HepG2 (cell line): ENCODE measurements around the gene GRB2. TPM values are rescaled to one million over a fixed set of nuclear protein-coding genes. Genes with fewer than 3 reads are reported as not detected.

Source experiments
- ATAC-seq: fragments of 200-7000 bp; cut with Tn5 transposase; 3 replicates; pipeline ENCODE4 v1.9.1; 2020; ENCODE audit warnings: mild to moderate bottlenecking, moderate library complexity
- BruUV-seq: library from RNA; stranded (reverse); fragments of 400-500 nt; replicated peaks from 2 replicates; lab custom pipeline; 2021; lab: Mats Ljungman, UMichigan
- CTCF ChIA-PET: fragments of 300-600 bp; formaldehyde crosslinking; extraction: SDS; loops from one replicate; lab custom pipeline; 2021; ENCODE audit warnings: low total read pairs, inconsistent platforms, low intra/inter-chr PET ratio; lab: Yijun Ruan, JAX
- POLR2A ChIA-PET: fragments of 350-600 bp; sonication (Branson Sonifier 250); formaldehyde crosslinking; loops from one replicate; lab custom pipeline; 2020; ENCODE audit warnings: antibody characterized with exemption, inconsistent platforms; lab: Yijun Ruan, JAX
- DNase-seq: peaks from one replicate; pipeline ENCODE4 v3.0.0-alpha.2; 2015; ENCODE audit warnings: low spot score
- FAIRE-seq: peaks from 3 replicates; lab custom pipeline; 2011; peaks lifted over from hg19 to GRCh38; lab: Jason Lieb, UNC
- H2AFZ ChIP-seq: one replicate; pipeline ENCODE4 v1.6.1; 2011; ENCODE audit warnings: low read length, inconsistent platforms
- H3K27ac ChIP-seq: fragments of 300-600 bp; 3 replicates; pipeline ENCODE4 v1.8.0; 2011; ENCODE audit warnings: mixed run types, mild to moderate bottlenecking, mixed read lengths, low read length, inconsistent platforms; ENCODE audit not compliant: insufficient read depth; ENCODE audit errors: extremely low read length
- H3K27me3 ChIP-seq, 2 experiments: fragments of 200-600 bp in 1 of 2; 2 replicates in 1 of 2; 3 replicates in 1 of 2; pipeline versions ENCODE4 v1.6.0 to v1.8.0; 2011; ENCODE audit warnings: low read length in 2 of 2, mild to moderate bottlenecking in 2 of 2, moderate library complexity in 2 of 2, inconsistent platforms in 1 of 2; ENCODE audit not compliant: insufficient read depth in 2 of 2, control insufficient read depth in 1 of 2
- H3K36me3 ChIP-seq, 2 experiments: fragments of 200-600 bp in 1 of 2; replicated peaks in 1 of 2; 2 replicates in 1 of 2; 3 replicates in 1 of 2; pipeline versions ENCODE4 v1.5.1 to v1.8.0; 2011; ENCODE audit warnings: low read length in 2 of 2, inconsistent platforms in 1 of 2; ENCODE audit not compliant: insufficient read depth in 2 of 2, control insufficient read depth in 1 of 2
- H3K4me1 ChIP-seq: 2 replicates; pipeline ENCODE4 v1.5.1; 2012; ENCODE audit warnings: low read length, inconsistent platforms; ENCODE audit not compliant: insufficient read depth
- H3K4me2 ChIP-seq: 2 replicates; pipeline ENCODE4 v1.6.0; 2011; ENCODE audit warnings: low read depth, low read length, inconsistent platforms
- H3K4me3 ChIP-seq, 3 experiments: fragments of 200-600 bp in 1 of 3; sonication (generic), shearing (Covaris generic) in 1 of 3; replicated peaks in 1 of 3; 2 replicates each; pipeline ENCODE4 v1.5.1; 2011 to 2016; ENCODE audit warnings: low read length in 3 of 3, inconsistent platforms in 2 of 3, low read depth in 2 of 3, mild to moderate bottlenecking in 2 of 3, control low read depth in 1 of 3, mixed read lengths in 1 of 3; ENCODE audit not compliant: insufficient read depth in 1 of 3
- H3K79me2 ChIP-seq: one replicate; pipeline ENCODE4 v1.6.1; 2011; ENCODE audit warnings: low read length, inconsistent platforms; ENCODE audit not compliant: insufficient read depth
- H3K9ac ChIP-seq: 2 replicates; pipeline ENCODE4 v1.6.0; 2011; ENCODE audit warnings: mild to moderate bottlenecking, low read depth, low read length, inconsistent platforms; ENCODE audit not compliant: insufficient read depth
- H3K9me3 ChIP-seq: 2 replicates; pipeline ENCODE4 v1.5.1; 2012; ENCODE audit warnings: mild to moderate bottlenecking, low read length
- H4K20me1 ChIP-seq: 2 replicates; pipeline ENCODE4 v1.6.0; 2011; ENCODE audit warnings: inconsistent platforms, mild to moderate bottlenecking, low read length, moderate library complexity; ENCODE audit not compliant: insufficient read depth
- HOXA3 ChIP-seq: sonication (generic); formaldehyde crosslinking; IDR thresholded peaks from 2 replicates; pipeline ENCODE4 v1.5.0; 2020; ENCODE audit warnings: missing genetic modification reagents
- JDP2 ChIP-seq: sonication (generic); formaldehyde crosslinking; IDR thresholded peaks from 2 replicates; pipeline ENCODE4 v1.8.1; 2022; ENCODE audit warnings: missing genetic modification reagents, borderline replicate concordance
- KDM5B ChIP-seq: sonication (generic); formaldehyde crosslinking; IDR thresholded peaks from 2 replicates; pipeline ENCODE4 v1.4.0; 2020; ENCODE audit warnings: missing genetic modification reagents, mild to moderate bottlenecking, borderline replicate concordance
- ZNF160 ChIP-seq: sonication (generic); formaldehyde crosslinking; IDR thresholded peaks from 2 replicates; pipeline ENCODE4 v1.8.0; 2022; ENCODE audit warnings: mild to moderate bottlenecking, inconsistent platforms, missing genetic modification reagents
- ZNF800 ChIP-seq: sonication (generic); formaldehyde crosslinking; IDR thresholded peaks from 2 replicates; pipeline ENCODE4 v1.4.0; 2020; ENCODE audit warnings: missing genetic modification reagents
- WGBS: methylation state at CpG from one replicate; pipeline ENCODE4 v1.1.6; 2017; ENCODE audit warnings: low lambda C conversion rate; 5-methylcytosine and 5-hydroxymethylcytosine counted together
- in situ Hi-C: cut with HindIII; loops from 2 replicates; pipeline ENCODE4 v1.10.0; 2017; ENCODE audit warnings: low pct_unique_long_range_greater_than_20kb; ENCODE audit not compliant: extremely low pct_ligation_motif_present
- intact Hi-C: fragments of 100-400 bp; cut with micrococcal nuclease; formaldehyde crosslinking; loops from one replicate; pipeline ENCODE4 v1.10.0; 2022; ENCODE audit not compliant: unreplicated experiment
- polyA plus RNA-seq, 8 experiments: library from polyadenylated mRNA; depleted of rRNA in 3 of 8; stranded (reverse) in 7 of 8; unstranded in 1 of 8; fragments of >200 nt; fragmentation: Illumina TruSeq in 4 of 8; extraction: Trizol in 4 of 8; gene quantifications; 2 replicates each; pipeline versions ENCODE4 v1.2.1 to v1.2.3, GENCODE V29; 2011 to 2016; ENCODE audit warnings: low read depth in 4 of 8, missing spikeins in 1 of 8, mixed read lengths in 1 of 8; ENCODE audit not compliant: insufficient read depth in 1 of 8
- total RNA-seq, 5 experiments: library from RNA; depleted of rRNA; stranded (reverse); fragments of >200 nt; fragmentation: Illumina TruSeq; extraction: Trizol; gene quantifications; 2 replicates each; pipeline ENCODE4 v1.2.3, GENCODE V29; 2016; ENCODE audit warnings: low read depth in 1 of 5
- TF ChIP-seq, protein P1 (sequence below): sonication (generic); formaldehyde crosslinking; IDR thresholded peaks from 2 replicates; pipeline ENCODE4 v1.5.1; 2020; ENCODE audit warnings: missing genetic modification reagents, mild to moderate bottlenecking, borderline replicate concordance

Gene GRB2
- total and polyA plus RNA-seq, 2 of the 13 experiments (the other 11 are each of a cell fraction or from before 2014, with no cell fraction given): 84.6 to 92.3 TPM

- peaks cover 25% of the 10 kb centered on the region for H4K20me1 ChIP-seq
These were observed 3.5 kb downstream of the GRB2 start for GRCh38 chr17:75402026-75402425.

More at GRCh38 chr17:75402026-75402425, 3.5 kb downstream of the GRB2 start:
- BruUV-seq: TSS peak; percentile 32
- H3K27ac ChIP-seq: no peak overlapping the region
- H3K9ac ChIP-seq: no peak overlapping the region
- intact Hi-C loops: no loop called here
- no peak overlapping the region for H3K4me3 ChIP-seq
- 96% methylated on average over 2 of the region's 2 CpGs for WGBS
- FAIRE-seq (no peak), ATAC-seq (no peak), DNase-seq (no peak)
- TF ChIP-seq ZNF800 (CRISPR knock-in tag): no peak
- no peak for TF ChIP-seq HOXA3
- no peak for TF ChIP-seq ZNF160 (CRISPR knock-in tag)
- no peak for TF ChIP-seq JDP2
- TF ChIP-seq, protein P1, sequence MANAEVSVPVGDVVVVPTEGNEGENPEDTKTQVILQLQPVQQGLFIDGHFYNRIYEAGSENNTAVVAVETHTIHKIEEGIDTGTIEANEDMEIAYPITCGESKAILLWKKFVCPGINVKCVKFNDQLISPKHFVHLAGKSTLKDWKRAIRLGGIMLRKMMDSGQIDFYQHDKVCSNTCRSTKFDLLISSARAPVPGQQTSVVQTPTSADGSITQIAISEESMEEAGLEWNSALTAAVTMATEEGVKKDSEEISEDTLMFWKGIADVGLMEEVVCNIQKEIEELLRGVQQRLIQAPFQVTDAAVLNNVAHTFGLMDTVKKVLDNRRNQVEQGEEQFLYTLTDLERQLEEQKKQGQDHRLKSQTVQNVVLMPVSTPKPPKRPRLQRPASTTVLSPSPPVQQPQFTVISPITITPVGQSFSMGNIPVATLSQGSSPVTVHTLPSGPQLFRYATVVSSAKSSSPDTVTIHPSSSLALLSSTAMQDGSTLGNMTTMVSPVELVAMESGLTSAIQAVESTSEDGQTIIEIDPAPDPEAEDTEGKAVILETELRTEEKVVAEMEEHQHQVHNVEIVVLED (CRISPR knock-in tag): no peak
- no peak for TF ChIP-seq KDM5B
- no peaks in the 10 kb centered on the region for H3K9me3 ChIP-seq
- in situ Hi-C loops: no loop called here
- CTCF ChIA-PET: interaction anchor here (1.1 kb wide), 1 partner anchor 79 kb away, joined by 3 read pairs; no protein-coding TSS in a partner anchor
- H3K4me1 ChIP-seq: peaks cover 52% of the 10 kb centered on the region
- peaks cover 80% of the 10 kb centered on the region for H3K79me2 ChIP-seq
- H2AFZ ChIP-seq: no peak overlapping the region
- POLR2A ChIA-PET: interaction anchor here (0.6 to 1.3 kb wide), 3 partner anchors 9 to 113 kb away, joined by 4 to 10 read pairs (median 4); partner anchors contain the start of gene SLC25A19
- no peaks in the 10 kb centered on the region; a peak in 1 of 5 replicates for H3K27me3 ChIP-seq
- H3K36me3 ChIP-seq: peaks cover 2 to 5% of the 10 kb centered on the region in 2 experiments; a peak in 2 of 5 replicates
- peak overlapping the region; percentile 33 for H3K4me2 ChIP-seq
